H1 (cell line): Measurements from ENCODE around the gene SLC8A1. TPM values are rescaled to one million over a fixed set of nuclear protein-coding genes. Genes with fewer than 3 reads are reported as not detected.

Experiments used
- CTCF ChIA-PET: fragments of 300-600 bp; sonication (Branson Sonifier 250); formaldehyde crosslinking; loops from one replicate; lab custom pipeline; 2021; ENCODE audit not compliant: partially characterized antibody; lab: Charles Lee
- POLR2A ChIA-PET: fragments of 300-600 bp; sonication (Branson Sonifier 250); formaldehyde crosslinking; loops from one replicate; lab custom pipeline; 2021; ENCODE audit warnings: inconsistent platforms; ENCODE audit not compliant: partially characterized antibody; lab: Charles Lee
- DNase-seq, 2 experiments: peaks; one replicate each; pipeline versions ENCODE4 v3.0.0 to v3.0.0-alpha.2; 2010 to 2022; ENCODE audit warnings: low spot score in 2 of 2, low read depth in 1 of 2, mixed read lengths in 1 of 2
- FAIRE-seq: peaks from 2 replicates; lab custom pipeline; 2011; peaks lifted over from hg19 to GRCh38; lab: Jason Lieb, UNC
- H2AFZ ChIP-seq: 2 replicates; pipeline ENCODE4 v1.8.1; 2012; ENCODE audit warnings: low read length, inconsistent platforms
- H2AK5ac ChIP-seq: 2 replicates; pipeline ENCODE4 v1.6.1; 2013; ENCODE audit warnings: low read depth, low read length
- H2BK120ac ChIP-seq: replicated peaks from 2 replicates; pipeline ENCODE3; 2013; ENCODE audit warnings: low read depth, low read length, inconsistent platforms
- H2BK12ac ChIP-seq: 2 replicates; pipeline ENCODE4 v1.6.1; 2013; ENCODE audit warnings: low read depth, low read length
- H2BK15ac ChIP-seq: 2 replicates; pipeline ENCODE4 v1.6.1; 2013; ENCODE audit warnings: low read length
- H2BK20ac ChIP-seq: 2 replicates; pipeline ENCODE4 v1.6.1; 2013; ENCODE audit warnings: low read length
- H2BK5ac ChIP-seq: 2 replicates; pipeline ENCODE4 v1.6.1; 2013; ENCODE audit warnings: low read depth, low read length
- H3K14ac ChIP-seq: 2 replicates; pipeline ENCODE4 v1.6.1; 2013; ENCODE audit warnings: inconsistent platforms; ENCODE audit not compliant: insufficient read length
- H3K18ac ChIP-seq: 2 replicates; pipeline ENCODE4 v1.6.1; 2013; ENCODE audit warnings: low read length; ENCODE audit errors: extremely low read depth
- H3K23ac ChIP-seq: 2 replicates; pipeline ENCODE4 v1.6.1; 2013; ENCODE audit warnings: inconsistent platforms; ENCODE audit not compliant: insufficient read length
- H3K23me2 ChIP-seq: 2 replicates; pipeline ENCODE4 v1.6.1; 2013; ENCODE audit warnings: low read depth, low read length
- H3K27ac ChIP-seq: 2 replicates; pipeline ENCODE4 v1.6.1; 2011; ENCODE audit warnings: low read depth, low read length, inconsistent platforms
- H3K27me3 ChIP-seq, 4 experiments: replicated peaks in 1 of 4; 1 replicate in 1 of 4; 2 replicates in 3 of 4; pipeline versions ENCODE4 v1.6.1 to v1.8.1; 2011 to 2013; ENCODE audit warnings: low read length in 3 of 4, mild to moderate bottlenecking in 3 of 4, inconsistent platforms in 2 of 4, mixed read lengths in 2 of 4, moderate library complexity in 1 of 4; ENCODE audit not compliant: control insufficient read depth in 3 of 4, insufficient read depth in 3 of 4; ENCODE audit errors: extremely low read depth in 1 of 4
- H3K36me3 ChIP-seq, 4 experiments: 2 replicates each; pipeline versions ENCODE4 v1.6.1 to v1.8.1; 2011 to 2013; ENCODE audit warnings: mild to moderate bottlenecking in 4 of 4, low read length in 3 of 4, moderate library complexity in 2 of 4, control low read depth in 1 of 4, inconsistent platforms in 1 of 4; ENCODE audit not compliant: insufficient read depth in 4 of 4, control insufficient read depth in 2 of 4
- H3K4ac ChIP-seq: replicated peaks from 2 replicates; pipeline ENCODE3; 2013; ENCODE audit warnings: low read length, low read depth, mixed read lengths, inconsistent platforms; ENCODE audit not compliant: insufficient read length
- H3K4me1 ChIP-seq, 4 experiments: replicated peaks in 1 of 4; 1 replicate in 1 of 4; 2 replicates in 3 of 4; pipeline versions ENCODE4 v1.6.1 to v1.8.1; 2011 to 2013; ENCODE audit warnings: low read length in 3 of 4, inconsistent platforms in 2 of 4, mixed read lengths in 1 of 4; ENCODE audit not compliant: insufficient read depth in 4 of 4, control insufficient read depth in 3 of 4
- H3K4me2 ChIP-seq, 2 experiments: 2 replicates each; pipeline versions ENCODE4 v1.6.1 to v1.8.1; 2011 to 2013; ENCODE audit warnings: low read depth in 2 of 2, low read length in 2 of 2, control low read depth in 1 of 2, inconsistent platforms in 1 of 2, mild to moderate bottlenecking in 1 of 2; ENCODE audit not compliant: insufficient read depth in 1 of 2
- H3K4me3 ChIP-seq, 4 experiments: fragments of 200-600, 300-600 bp in 1 of 4; sonication (generic), shearing (Covaris generic), sonication (Bioruptor Twin) in 1 of 4; 2 replicates each; pipeline versions ENCODE4 v1.5.1 to v1.8.1; 2011 to 2016; ENCODE audit warnings: low read length in 4 of 4, low read depth in 3 of 4, control low read depth in 2 of 4, inconsistent platforms in 2 of 4, mild to moderate bottlenecking in 2 of 4, mixed read lengths in 1 of 4, moderate library complexity in 1 of 4; ENCODE audit not compliant: insufficient read depth in 2 of 4; ENCODE audit errors: extremely low read depth in 1 of 4
- H3K56ac ChIP-seq: replicated peaks from 2 replicates; pipeline ENCODE3; 2013; ENCODE audit warnings: low read depth, mild to moderate bottlenecking, mixed read lengths, low read length, inconsistent platforms; ENCODE audit not compliant: insufficient read length
- H3K79me1 ChIP-seq: 2 replicates; pipeline ENCODE4 v1.6.1; 2013; ENCODE audit warnings: low read depth, low read length, control low read depth
- H3K79me2 ChIP-seq, 2 experiments: 2 replicates each; pipeline versions ENCODE4 v1.6.1 to v1.8.1; 2012 to 2013; ENCODE audit warnings: low read length in 2 of 2, mild to moderate bottlenecking in 2 of 2, inconsistent platforms in 1 of 2; ENCODE audit not compliant: insufficient read depth in 2 of 2, control insufficient read depth in 1 of 2
- H3K9ac ChIP-seq, 4 experiments: replicated peaks in 1 of 4; 1 replicate in 1 of 4; 2 replicates in 3 of 4; pipeline versions ENCODE4 v1.6.1 to v1.8.1; 2011 to 2013; ENCODE audit warnings: low read depth in 3 of 4, low read length in 3 of 4, control low read depth in 2 of 4, mild to moderate bottlenecking in 2 of 4, moderate library complexity in 2 of 4, inconsistent platforms in 1 of 4; ENCODE audit errors: extremely low read depth in 1 of 4
- H3K9me3 ChIP-seq, 2 experiments: 2 replicates each; pipeline versions ENCODE4 v1.6.1 to v1.8.1; 2012 to 2013; ENCODE audit warnings: mild to moderate bottlenecking in 2 of 2, moderate library complexity in 2 of 2, control low read depth in 1 of 2, inconsistent platforms in 1 of 2, low read depth in 1 of 2, low read length in 1 of 2, mixed read lengths in 1 of 2; ENCODE audit not compliant: insufficient read depth in 2 of 2
- H4K20me1 ChIP-seq, 2 experiments: replicated peaks in 1 of 2; 2 replicates each; pipeline versions ENCODE3 to v1.8.1; 2011 to 2013; ENCODE audit warnings: inconsistent platforms in 2 of 2, low read length in 2 of 2, mild to moderate bottlenecking in 1 of 2; ENCODE audit not compliant: insufficient read depth in 2 of 2, control insufficient read depth in 1 of 2
- H4K5ac ChIP-seq: 2 replicates; pipeline ENCODE4 v1.6.1; 2013; ENCODE audit warnings: low read length, low read depth, mixed read lengths, inconsistent platforms; ENCODE audit not compliant: insufficient read length
- H4K8ac ChIP-seq: 2 replicates; pipeline ENCODE4 v1.8.0; 2013; ENCODE audit warnings: mild to moderate bottlenecking, moderate library complexity, low read length, inconsistent platforms; ENCODE audit not compliant: insufficient read depth; ENCODE audit errors: extremely low read depth
- H4K91ac ChIP-seq: replicated peaks from 2 replicates; pipeline ENCODE3; 2013; ENCODE audit warnings: low read length, mixed read lengths, inconsistent platforms; ENCODE audit not compliant: insufficient read length
- BRCA1 ChIP-seq: IDR thresholded peaks from 2 replicates; pipeline ENCODE4 v1.6.1; 2012; ENCODE audit warnings: low read depth, low read length, improper control_type of control experiment
- CBX8 ChIP-seq: fragments of 300-800, 300-1000 bp; sonication (generic); IDR thresholded peaks from 2 replicates; pipeline ENCODE4 v1.7.1; 2016; ENCODE audit warnings: low read depth, low read length, borderline replicate concordance
- CHD2 ChIP-seq: IDR thresholded peaks from 2 replicates; pipeline ENCODE4 v1.6.1; 2012; ENCODE audit warnings: low read length, improper control_type of control experiment
- FOSL1 ChIP-seq: IDR thresholded peaks from 2 replicates; pipeline ENCODE4 v1.6.1; 2011; ENCODE audit warnings: mild to moderate bottlenecking, low read depth, low read length, moderate library complexity; ENCODE audit not compliant: insufficient read depth
- HDAC2 ChIP-seq, 2 experiments: fragments of 300-600 bp in 1 of 2; sonication (generic) in 1 of 2; IDR thresholded peaks; 2 replicates each; pipeline ENCODE4 v1.6.1; 2011 to 2012; ENCODE audit warnings: low read depth in 2 of 2, low read length in 2 of 2, mild to moderate bottlenecking in 2 of 2, moderate library complexity in 2 of 2, borderline replicate concordance in 1 of 2, inconsistent platforms in 1 of 2
- JUN ChIP-seq: IDR thresholded peaks from 2 replicates; pipeline ENCODE4 v1.6.1; 2011; ENCODE audit warnings: low read depth, mild to moderate bottlenecking, improper control_type of control experiment, low read length
- MAFK ChIP-seq: IDR thresholded peaks from 2 replicates; pipeline ENCODE4 v1.6.1; 2012; ENCODE audit warnings: low read depth, mild to moderate bottlenecking, improper control_type of control experiment, low read length
- NRF1 ChIP-seq: IDR thresholded peaks from 2 replicates; pipeline ENCODE4 v1.6.1; 2011; ENCODE audit warnings: mild to moderate bottlenecking, low read depth, low read length, improper control_type of control experiment
- PHF8 ChIP-seq: fragments of 200-600 bp; sonication (generic); conservative IDR thresholded peaks from 2 replicates; pipeline ENCODE4 v1.7.1; 2012; ENCODE audit warnings: low read depth, mild to moderate bottlenecking, inconsistent platforms, low read length, moderate library complexity
- POLR2AphosphoS5 ChIP-seq: IDR thresholded peaks from 2 replicates; pipeline ENCODE4 v1.6.1; 2011; ENCODE audit warnings: low read depth, low read length
- RBBP5 ChIP-seq: IDR thresholded peaks from 2 replicates; pipeline ENCODE4 v1.7.1; 2012; ENCODE audit warnings: low read depth, mild to moderate bottlenecking, inconsistent platforms, low read length, moderate library complexity, borderline replicate concordance
- SAP30 ChIP-seq: fragments of 300-600 bp; sonication (generic); IDR thresholded peaks from 2 replicates; pipeline ENCODE4 v1.7.1; 2012; ENCODE audit warnings: low read length, moderate library complexity, mild to moderate bottlenecking, inconsistent platforms; ENCODE audit not compliant: insufficient read depth, insufficient replicate concordance
- TCF12 ChIP-seq: IDR thresholded peaks from 2 replicates; pipeline ENCODE4 v1.6.1; 2011; ENCODE audit warnings: low read depth, mild to moderate bottlenecking, low read length
- TEAD4 ChIP-seq: IDR thresholded peaks from 2 replicates; pipeline ENCODE4 v1.6.1; 2012; ENCODE audit warnings: low read depth, low read length, inconsistent platforms, mixed read lengths
- ZNF274 ChIP-seq: IDR thresholded peaks from 2 replicates; pipeline ENCODE4 v1.7.0; 2012; ENCODE audit warnings: low read length, borderline replicate concordance; ENCODE audit errors: extremely low read depth
- WGBS, 2 experiments: shearing (Covaris generic) in 1 of 2; methylation state at CpG; one replicate each; pipeline versions ENCODE4 v1.1.6 to v1.1.7; 2013 to 2015; ENCODE audit warnings: low lambda C conversion rate in 2 of 2, mixed read lengths in 2 of 2, inconsistent platforms in 1 of 2, low coverage in 1 of 2, missing lambda C conversion rate in 1 of 2; ENCODE audit not compliant: insufficient replicate concordance in 2 of 2, insufficient coverage in 1 of 2, insufficient read length in 1 of 2; ENCODE audit errors: extremely low coverage in 1 of 2, missing lambda C conversion rate in 1 of 2; 5-methylcytosine and 5-hydroxymethylcytosine counted together
- polyA plus RNA-seq, 7 experiments: library from polyadenylated mRNA; depleted of rRNA in 3 of 7; stranded (reverse) in 5 of 7; unstranded in 2 of 7; fragments of >200 nt in 5 of 7; fragments of 200-250 nt in 2 of 7; gene quantifications; 1 replicate in 5 of 7; 2 replicates in 1 of 7; 4 replicates in 1 of 7; pipeline versions ENCODE4 v1.2.1 to v1.2.3, GENCODE V29; 2011 to 2013; ENCODE audit warnings: missing spikeins in 2 of 7, mixed read lengths in 2 of 7
- total RNA-seq: library from RNA; stranded (reverse); fragmentation: NEBNext Ultra II Directional; extraction: Animal tissue kit (Norgen Biotek cat#: 25700); gene quantifications from 2 replicates; pipeline ENCODE4 v1.2.1, GENCODE V29; 2021

SLC8A1 gene
- total and polyA plus RNA-seq, 2 of the 8 experiments (the other 6 are each of a cell fraction or from before 2014, with no cell fraction given) = 0.68 to 3.6 TPM

DNA sequence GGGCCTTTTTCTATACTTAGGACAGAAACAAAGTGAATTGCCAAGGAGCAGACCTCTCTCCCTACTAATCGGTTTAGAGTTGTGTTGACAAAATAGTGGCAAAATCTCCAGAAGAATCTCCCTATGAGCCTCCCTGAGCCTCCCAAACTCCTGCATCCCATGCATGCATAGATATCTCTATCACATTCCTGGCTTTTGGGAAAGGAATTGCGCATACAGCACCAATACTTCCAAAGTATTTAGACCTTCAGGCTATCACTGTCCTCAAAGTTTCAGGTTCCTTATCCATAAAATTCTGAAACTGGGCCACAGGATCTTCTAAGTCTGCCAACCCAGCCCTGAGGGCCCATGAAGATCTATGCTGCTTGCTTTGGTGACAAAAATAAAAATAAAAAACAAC is 152.1 kb downstream of the SLC8A1 start:
- H4K20me1 ChIP-seq = no peaks in the 10 kb centered on the region
- no peak overlapping the region for H2AFZ ChIP-seq
- H3K36me3 ChIP-seq = no peaks in the 10 kb centered on the region
- no peak overlapping the region for H3K9ac ChIP-seq
- no peaks in the 10 kb centered on the region for H3K23me2 ChIP-seq
- H2BK15ac ChIP-seq = no peak overlapping the region
- FAIRE-seq = no peak
- no peaks in the 10 kb centered on the region for H3K27me3 ChIP-seq
- no peaks in the 10 kb centered on the region for H3K9me3 ChIP-seq
- H3K4me2 ChIP-seq = no peak overlapping the region
- no peak overlapping the region for H3K14ac ChIP-seq
- DNase-seq = no peak
- no peak overlapping the region for H2BK120ac ChIP-seq
- no peak overlapping the region for H3K23ac ChIP-seq
- no peak overlapping the region for H2BK20ac ChIP-seq
- POLR2A ChIA-PET = no interaction called here
- CTCF ChIA-PET = no interaction called here
- no peak overlapping the region for H3K27ac ChIP-seq
- H3K18ac ChIP-seq = no peak overlapping the region
- no peak overlapping the region for H3K4me3 ChIP-seq
- no peak overlapping the region for H2BK12ac ChIP-seq
- no peak overlapping the region for H2BK5ac ChIP-seq
- H2AK5ac ChIP-seq = no peak overlapping the region
- H4K91ac ChIP-seq = no peak overlapping the region
- H4K5ac ChIP-seq = no peak overlapping the region
- no peak overlapping the region for H3K56ac ChIP-seq
- no peaks in the 10 kb centered on the region for H3K79me1 ChIP-seq
- no peaks in the 10 kb centered on the region for H3K79me2 ChIP-seq
- peaks cover 0 to 4% (median 2%) of the 10 kb centered on the region in 4 experiments; a peak in 2 of 7 replicates for H3K4me1 ChIP-seq
- no peak overlapping the region for H4K8ac ChIP-seq
- no peak overlapping the region for H3K4ac ChIP-seq
- WGBS, 2 experiments = 89% methylated on average over 2 of the region's 2 CpGs; no CpG with 5 or more reads in 1 of the 2 experiments
- TF ChIP-seq PHF8 (no peak), MAFK (no peak), SAP30 (no peak), RBBP5 (no peak), CBX8 (no peak), TEAD4 (no peak), CHD2 (no peak), JUN (no peak), BRCA1 (no peak), HDAC2 (IDR thresholded peaks at IDR 0.05; ENCODE audit: borderline replicate concordance in 1 of 2, low read depth in 2 of 2, low read length in 2 of 2) (no peak), NRF1 (no peak), POLR2AphosphoS5 (no peak), TCF12 (no peak), ZNF274 (no peak), FOSL1 (no peak)
